HG03135 (cell line): Measurements from ENCODE around the gene KCND3.

Source experiments
- ATAC-seq: cut with Tn5 transposase; IDR thresholded peaks from one replicate; pipeline ENCODE4 v1.9.1; 2021; ENCODE audit warnings: mild to moderate bottlenecking, moderate library complexity; ENCODE audit not compliant: unreplicated experiment

The KCND3 gene

DNA sequence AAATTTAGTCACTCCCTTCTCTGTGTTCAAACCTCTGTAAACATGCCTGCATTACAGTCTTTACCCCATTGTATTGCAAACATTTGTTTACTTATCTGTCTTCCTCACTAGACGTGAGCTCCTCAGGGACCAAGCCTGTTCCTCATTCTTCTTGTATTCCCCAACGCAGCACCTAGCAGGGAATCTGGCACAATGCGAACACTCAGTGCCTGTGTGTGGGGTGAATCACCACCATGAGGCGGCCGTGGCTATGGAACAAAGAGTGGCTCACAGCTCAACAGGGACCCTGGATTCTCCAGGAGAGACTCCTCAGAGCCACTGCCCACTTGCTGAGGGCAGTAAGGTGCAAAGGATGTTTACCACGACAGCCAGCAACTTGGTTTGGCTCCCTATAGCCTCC is 137.9 kb downstream of the KCND3 start:
- ATAC-seq = no peak

DNA sequence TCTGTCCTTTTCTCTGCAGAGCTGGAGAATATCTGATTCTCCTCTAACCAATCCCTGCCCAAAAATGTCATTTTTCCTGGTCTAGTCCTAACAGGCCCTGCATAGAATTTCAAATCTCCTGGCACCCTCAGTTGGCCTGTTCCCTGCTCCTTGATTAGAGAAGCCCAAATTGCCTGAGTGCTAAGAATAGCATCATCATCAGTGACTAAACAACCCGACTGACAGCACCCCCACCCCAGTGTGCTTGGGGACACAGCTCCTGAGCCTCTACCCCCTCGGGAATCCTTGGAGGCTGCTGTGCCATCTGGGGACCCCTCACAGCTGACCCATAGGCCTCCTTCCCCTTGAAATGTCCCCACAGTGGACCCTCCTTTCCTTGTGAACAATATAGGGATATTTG is 139.4 kb downstream of the KCND3 start:
- ATAC-seq = no peak

DNA sequence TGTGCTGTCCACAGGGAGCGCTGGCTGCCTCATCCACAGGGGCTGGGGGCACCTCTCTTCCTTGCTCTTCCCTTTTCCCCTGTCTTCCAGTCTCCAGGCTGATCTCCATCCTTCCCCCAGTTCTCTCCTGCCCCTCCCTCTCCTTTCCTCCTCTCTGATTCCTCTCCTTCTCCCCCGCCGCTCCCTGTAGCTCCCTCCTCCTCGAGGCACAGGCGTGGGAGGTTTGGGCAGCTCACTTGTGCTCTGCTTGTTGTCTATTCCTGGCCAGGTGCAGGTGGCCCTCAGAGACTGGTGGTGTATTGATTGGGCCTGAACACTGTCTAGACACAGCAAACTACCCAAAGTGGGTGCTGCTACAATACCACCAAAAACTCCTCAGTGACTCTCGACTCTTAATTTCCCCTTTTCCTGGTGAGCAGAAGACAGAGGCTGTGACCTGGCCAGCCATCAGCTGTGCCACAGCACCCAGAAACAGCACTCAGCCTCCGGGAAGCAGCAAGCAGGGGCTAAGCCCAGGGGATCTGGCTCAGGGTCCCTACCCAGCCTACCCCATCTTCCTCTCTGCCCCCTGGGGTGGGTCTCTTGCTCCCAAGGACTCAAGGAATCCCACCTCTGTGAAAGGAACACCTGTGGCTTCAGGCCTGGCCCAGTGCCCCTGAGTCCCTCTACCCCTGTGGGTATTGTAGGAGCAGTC is 140.5 kb downstream of the KCND3 start:
- ATAC-seq = no peak

DNA sequence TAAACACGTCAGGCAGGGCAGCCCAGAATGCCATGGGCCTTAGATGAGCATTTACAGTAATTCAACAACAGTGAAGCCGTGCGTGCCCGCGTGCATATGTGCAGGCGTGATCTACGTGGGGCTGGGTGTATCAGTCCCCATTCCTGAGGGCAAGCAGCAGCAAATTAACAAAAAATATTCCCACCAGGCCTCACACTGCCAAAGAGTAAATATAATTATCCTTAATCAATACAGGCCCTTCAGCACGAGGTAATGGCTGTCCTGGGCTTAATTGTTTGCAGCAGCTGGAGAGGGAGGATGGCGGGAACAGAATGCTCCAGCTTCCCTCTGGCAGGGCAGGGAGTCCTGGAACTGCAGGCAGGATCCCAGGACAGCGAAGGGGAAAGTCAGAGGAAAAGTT is 142.0 kb downstream of the KCND3 start:
- no peak for ATAC-seq

DNA sequence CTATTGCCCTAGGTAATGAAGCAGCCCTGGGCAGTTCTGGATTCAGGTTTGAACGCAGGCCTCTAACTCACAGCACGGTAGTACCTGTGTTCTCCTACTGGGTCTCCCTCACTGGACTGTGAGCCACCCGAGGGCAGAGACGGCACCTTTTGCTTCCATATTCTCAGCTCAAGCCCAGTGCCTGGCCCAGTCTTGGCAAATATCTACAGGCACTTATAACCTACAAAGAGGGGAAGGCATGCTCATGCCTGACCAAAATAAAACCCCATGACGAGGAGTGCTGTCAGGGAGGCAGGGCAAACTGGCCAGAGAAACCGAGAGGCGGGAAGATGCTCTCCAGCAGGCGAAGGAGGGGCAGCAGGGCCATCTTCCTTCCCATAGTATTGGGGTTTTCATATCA is 142.6 kb downstream of the KCND3 start:
- no peak for ATAC-seq

DNA sequence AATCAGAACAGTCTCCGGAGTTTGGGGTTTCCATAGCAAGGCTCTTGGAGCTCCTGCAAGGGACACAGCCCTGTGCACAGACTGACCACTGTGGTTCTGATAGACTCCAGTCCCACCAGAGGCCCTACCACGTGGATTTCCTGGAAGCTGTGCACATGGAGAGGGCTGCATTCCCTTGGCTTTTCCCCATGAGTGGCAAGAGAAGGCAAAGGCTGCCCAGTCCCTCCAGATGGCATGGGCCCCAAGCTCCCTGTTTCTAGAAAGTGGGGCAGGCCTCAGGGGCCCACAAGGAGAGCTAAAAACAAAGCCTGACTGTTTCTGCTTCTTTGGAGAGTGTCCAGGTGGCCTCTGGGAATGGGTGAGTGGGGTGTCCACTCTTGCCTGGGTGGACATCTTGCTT is 146.3 kb downstream of the KCND3 start:
- ATAC-seq = no peak

DNA sequence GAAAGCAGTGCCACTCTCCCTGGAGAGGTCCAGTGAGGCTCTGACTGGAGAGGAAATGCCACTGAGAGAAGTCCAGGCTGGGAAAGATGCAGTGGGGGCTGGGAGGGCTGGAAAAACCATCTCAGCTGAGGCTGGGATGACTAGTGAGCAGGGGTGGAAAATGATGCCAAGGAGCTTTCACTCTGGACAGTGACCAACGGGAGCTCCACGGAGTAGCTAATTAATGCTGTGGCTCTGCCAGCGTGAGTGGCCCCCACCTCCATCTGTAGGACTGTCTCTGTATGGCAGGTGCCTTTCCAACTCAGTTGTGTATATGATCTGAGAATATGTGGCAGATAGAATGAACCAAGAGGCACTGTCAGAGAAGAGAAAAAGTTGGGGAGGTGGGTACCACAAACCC is 147.1 kb downstream of the KCND3 start:
- ATAC-seq = no peak

DNA sequence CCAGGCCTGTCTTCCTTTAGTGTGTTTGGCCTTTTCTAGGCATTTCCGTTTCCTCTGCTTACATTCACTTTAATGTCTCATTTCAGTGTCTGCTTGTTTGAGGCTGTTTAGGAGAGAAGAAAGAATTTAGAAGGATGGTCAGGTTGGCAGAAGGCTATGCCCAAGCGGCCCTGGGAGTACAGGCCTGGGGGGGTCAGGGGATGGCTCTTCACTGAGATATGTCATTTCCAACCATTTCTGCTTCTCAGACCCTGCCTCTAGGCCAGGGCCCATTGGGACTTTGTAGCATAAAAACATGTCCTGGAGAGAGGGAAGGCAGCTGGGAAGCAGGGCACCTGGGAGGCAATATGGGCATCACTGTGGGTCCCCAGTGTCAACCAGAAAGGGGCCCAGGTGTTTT is 147.7 kb downstream of the KCND3 start:
- ATAC-seq = no peak

DNA sequence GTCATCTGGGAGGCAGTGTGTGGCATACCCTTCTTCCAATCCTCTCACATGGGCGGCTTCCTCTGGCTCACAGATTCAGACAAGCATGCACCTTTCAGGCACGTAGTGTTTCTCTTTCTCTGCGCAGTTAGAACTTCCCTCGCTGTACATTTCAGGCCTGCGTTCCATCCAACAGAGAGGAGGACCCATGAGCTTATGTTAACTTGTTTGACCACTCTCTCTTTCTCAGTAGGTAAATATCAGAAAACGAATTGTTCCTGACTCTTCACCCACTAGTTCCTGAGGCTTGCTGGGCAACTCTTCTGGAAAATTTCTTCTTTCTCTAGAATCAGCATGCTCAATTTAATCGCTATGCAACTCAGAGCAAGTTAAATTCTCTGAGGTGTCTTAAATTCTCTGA is 148.3 kb downstream of the KCND3 start:
- ATAC-seq = no peak

DNA sequence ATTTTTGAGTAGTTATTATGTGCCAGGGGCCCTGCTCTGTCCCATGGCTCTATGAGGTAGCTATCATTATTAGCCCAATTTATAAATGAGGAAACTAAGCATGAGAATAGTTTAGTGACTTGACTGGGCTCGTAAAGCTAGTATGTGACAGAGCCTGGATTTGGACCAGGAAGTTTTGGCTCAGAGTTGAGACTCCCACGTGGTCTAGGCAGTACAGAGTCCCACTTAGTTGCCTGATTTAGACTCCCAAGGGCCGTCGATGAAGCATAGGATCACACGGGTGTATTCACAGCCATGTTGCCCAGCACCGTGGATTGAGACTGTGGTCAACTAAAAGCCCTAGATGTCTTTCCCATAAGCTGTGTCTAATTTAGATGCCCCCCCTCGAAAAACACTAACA is 152.1 kb downstream of the KCND3 start:
- no peak for ATAC-seq

DNA sequence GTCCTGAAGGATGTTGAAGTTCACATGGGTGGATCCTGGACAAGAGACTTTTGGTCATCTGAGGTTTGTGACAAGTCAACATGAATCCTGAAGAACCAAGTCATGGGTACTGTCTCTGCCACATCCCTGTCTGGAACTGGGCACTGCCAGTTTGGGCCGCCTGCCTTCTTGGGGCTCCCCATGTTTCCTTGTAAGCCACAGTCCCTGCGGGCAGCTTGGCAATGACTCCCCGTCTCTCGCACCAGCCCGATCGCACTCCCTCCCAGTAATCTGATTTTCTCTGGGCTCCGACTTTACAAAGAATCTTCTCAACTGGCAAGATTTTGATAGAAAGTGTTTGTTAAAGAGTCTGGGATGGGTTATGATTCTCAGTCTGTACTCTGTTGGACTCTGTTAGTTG is 153.4 kb downstream of the KCND3 start:
- no peak for ATAC-seq

DNA sequence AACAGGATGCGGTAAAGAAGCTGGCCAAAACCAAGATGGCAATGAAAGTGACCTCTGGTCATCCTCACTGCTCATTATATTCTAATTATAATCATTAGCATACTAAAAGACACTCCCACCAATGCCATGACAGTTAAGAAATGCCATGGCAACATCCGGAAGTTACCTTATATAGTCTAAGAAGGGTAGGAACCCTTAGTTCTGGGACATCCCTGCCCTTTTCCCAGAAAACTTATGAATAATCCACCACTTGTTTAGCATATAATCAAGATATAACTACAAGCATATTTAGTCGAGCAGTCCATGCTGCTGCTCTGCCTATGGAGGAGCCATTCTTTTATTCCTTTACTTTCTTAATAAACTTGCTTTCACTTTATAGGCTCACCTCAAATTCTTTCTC is 154.0 kb downstream of the KCND3 start:
- ATAC-seq = no peak

DNA sequence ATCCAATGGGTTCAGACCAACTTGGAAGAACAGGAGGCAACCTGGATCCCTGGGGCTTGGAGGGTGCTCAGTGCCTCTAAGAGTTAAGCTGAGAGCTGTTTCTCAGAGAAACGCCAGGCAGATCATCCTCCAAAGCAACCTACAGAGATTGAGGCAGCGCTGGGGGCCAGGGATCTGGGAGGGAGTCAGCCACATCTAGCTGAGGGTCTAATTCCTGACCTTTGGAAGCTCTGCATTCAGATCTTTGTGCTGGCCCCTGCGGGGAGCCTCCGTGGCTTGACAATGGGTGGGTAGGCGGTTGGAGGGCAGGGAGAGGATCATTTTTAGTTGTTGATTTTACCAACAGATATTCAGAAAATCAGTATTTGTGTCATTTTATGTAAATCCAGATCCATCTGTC is 154.5 kb downstream of the KCND3 start:
- no peak for ATAC-seq

DNA sequence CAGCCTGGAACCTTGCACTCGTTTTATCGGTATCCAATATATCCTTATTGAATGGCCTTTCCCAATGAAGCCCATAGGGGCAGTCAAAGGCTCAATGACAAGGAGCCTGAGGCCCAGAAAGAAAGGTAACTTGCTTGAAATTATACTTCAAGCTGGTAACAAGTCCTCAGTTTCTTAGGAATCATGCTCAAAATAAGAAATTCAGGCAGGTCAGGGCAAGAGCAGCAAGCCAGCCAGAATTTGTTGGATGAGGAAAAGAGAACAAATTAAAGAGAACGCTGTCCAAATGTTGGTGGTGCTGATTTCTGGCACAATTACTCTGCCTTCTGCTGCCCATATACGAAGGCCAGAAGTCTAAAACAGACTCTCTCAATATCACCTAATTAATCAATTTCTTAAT is 156.1 kb downstream of the KCND3 start:
- no peak for ATAC-seq

DNA sequence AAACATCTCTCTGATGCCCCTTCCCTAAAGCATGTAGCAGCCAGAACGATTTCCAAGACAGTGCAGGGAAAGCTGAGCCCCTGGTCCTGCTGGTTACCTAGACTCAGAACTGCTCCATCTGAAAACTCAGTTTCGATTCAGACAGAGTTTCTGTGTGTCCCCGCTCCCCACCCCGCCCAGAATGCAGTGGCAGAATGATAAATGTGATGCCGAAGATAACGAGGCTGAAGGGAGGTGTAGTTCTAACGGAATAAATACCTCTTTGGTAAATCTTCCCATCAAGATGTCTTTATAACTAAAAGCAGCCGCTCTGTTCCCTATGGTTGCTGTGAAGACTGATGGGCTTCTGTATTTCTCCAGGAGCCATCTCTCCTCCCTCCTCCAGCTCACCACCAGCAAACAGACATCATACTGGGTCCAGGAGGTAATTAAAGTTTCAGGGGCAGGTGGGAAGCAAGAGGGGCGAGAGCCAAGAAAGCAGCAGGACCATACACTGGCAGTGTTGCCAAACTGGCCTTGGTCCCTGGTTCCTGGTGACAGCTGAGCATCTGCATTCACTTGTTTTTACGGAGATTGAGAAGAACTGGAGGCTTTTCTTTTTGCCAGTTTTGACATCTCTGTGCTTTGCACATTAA is 156.8 kb downstream of the KCND3 start:
- no peak for ATAC-seq

DNA sequence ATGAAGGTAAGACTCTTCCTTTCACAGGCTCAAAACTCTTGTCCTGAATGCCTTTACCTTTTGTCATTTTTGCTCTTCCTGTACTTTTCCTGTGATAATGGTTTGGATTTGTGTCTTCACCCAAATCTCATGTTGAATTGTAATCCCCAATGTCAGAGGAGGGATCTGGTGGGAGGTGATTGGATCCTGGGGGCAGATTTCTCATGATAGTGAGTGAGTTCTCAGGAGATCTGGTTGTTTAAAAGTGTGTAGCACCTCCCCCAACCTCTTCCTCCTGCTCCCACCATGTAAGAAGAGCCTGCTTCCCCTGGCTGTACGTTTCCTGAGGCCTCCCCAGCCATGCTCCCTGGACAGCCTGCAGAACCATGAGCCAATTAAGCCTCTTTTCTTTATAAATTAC is 158.3 kb downstream of the KCND3 start:
- ATAC-seq = no peak

DNA sequence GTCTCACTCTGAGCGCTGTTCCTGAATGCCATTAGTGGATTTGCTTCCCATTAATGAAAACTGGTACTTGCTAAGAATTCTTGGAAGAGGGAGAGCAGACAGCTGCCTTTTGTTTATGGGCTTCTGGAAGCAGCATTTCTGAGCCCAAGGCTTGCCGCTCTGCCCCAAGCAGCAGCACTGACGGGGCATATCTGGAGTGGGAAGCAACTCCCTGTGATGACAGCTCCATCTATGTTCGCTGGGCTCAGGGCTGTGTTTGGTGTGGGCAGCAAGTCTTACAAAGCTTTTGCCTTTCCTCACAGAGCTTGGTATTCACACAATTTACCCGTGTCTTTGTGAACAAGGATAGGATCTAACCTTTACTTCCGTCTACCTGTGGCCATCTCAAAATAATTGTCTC is 161.5 kb downstream of the KCND3 start:
- ATAC-seq = no peak

DNA sequence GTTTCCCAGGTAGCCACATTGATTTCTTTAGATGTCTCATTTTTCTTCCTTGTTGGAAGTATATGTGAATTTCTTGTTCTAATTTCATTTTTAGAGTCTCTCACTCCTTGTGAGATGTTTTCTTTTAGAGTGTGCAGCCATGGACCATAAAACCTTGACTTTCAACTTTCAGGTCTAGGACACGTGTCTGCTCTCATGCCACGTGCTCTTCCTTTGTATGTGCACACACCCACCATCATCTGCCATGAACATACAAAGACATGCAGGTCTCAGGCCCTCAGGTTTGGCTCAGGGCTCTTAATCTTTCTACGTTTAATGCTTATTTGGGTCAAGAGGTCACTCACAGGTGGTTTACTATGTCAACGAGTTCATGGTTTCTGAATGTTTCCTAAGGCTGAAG is 163.2 kb downstream of the KCND3 start:
- no peak for ATAC-seq

DNA sequence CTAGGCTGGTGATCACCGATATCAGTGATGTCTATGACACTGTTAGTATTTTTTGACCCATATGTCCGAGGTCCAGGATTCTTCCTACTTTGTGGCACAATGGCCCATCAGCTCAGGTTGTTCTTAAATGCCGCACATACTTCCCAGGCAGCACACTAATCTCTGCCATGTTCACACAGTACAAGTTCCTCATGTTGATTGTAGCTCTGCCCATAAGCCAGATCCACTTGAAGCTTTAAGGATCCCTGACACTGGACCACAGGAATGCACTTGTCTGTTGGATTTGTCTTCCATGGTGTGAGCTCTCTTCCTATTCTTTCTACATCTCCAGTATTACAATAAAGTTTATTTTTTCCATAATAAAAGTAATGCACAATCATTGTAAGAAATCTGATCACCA is 164.3 kb downstream of the KCND3 start:
- ATAC-seq = no peak

DNA sequence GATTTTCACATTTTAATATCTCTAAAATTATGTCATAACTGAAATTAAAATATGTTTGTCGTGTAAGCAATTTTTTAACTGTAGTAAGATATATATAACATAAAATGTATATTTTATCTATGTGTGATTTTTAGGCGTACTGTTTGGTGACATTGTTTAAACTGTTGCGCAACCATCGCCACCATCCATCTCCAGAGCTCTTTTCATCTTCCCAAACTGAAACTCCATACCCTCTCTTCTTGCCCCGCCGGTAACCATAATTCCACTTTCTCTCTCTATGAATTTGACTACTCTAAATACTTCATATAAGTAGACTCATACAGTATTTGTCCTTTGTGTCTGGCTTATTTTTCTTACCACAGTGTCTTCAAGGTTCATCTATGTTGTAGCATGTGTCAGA is 167.3 kb downstream of the KCND3 start:
- ATAC-seq = no peak

DNA sequence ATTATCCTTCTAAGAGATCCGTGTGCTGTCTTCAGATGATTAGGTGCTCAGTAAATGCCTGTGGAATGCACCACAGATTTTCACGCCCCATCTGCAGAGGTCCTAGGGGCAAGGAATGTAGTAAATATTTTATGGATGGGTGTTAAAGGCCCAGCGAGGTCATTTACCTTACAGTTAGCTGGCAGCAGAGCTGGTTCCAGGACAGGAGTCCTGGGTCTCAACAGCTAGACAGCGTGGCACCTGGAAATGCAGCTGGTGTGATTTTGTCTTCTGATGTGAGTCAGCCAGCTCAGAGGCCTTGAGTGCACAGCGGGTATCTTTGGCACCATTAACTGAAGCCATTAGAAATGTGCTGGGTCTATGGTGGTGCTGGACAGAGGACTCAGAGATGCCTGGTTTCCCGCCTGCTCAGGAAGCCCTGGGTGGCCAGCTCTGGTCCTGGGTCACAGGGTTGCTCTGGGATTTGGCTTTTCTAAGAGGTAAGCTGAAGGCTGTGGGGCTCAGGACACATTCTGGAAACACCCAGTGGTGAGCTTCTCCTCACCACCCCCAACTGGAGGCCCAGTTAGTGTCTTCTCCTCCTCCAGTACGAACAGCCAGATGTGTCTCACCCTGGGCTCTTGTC is 168.2 kb downstream of the KCND3 start:
- ATAC-seq = no peak

DNA sequence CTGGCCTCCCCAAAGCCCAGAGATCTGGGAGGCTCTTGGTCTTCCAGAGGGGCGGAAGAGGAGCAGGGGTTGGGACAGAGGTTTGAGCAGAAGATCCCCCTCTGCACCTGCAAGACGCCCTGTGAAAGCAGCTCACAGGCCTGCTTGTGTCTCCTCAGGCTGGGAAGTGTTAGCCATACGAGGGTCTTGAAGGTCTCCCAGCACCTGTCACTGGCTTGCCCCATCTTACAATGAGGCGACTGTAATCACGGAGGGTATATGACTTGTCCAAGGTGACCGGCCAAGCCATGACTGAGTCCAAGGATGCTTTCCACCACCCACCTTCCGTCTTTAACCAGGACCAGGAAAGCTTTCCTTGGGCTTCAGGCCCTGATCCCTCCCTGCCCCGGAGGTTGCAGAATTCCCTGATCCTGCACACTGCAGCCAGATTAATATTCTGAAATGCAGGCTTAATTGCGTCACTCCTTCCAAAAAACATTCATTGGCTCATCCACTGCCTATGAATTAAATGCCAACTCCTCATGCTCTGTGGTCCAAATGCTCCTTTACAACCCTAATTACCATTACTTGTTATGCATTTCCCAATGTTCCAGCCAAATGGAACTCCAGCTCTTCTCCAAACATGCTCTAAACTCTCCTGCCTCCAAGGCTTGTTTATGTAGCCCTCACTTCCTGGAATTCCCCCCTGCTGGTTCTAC is 169.8 kb downstream of the KCND3 start:
- no peak for ATAC-seq
